ENCODE data around the gene PTPRT. TPM values are rescaled to one million over a fixed set of nuclear protein-coding genes. Genes with fewer than 3 reads are reported as not detected.

The PTPRT gene
- total RNA-seq, 2 donors from 2014 or later = not detected

GRCh38 chr20:42742926-42743325, 446.8 kb downstream of the PTPRT start:
- Histone ChIP-seq H3K27me3 (replicated peaks; ENCODE audit: insufficient read depth) (no peaks in the 10 kb centered on the region), H3K27ac (no peak overlapping the region), H3K4me1 (ENCODE audit: control insufficient read depth in 1 of 2, low read depth in 2 of 2) (no peaks in the 10 kb centered on the region), H3K4me3 (no peak overlapping the region), H3K9me3 (no peaks in the 10 kb centered on the region), H3K36me3 (no peaks in the 10 kb centered on the region)
- no peak for ATAC-seq (ENCODE audit: insufficient number of reproducible peaks, low FRiP score, low read depth)
- no peak for TF ChIP-seq CTCF (IDR thresholded peaks at IDR 0.05)
- no peak for DNase-seq (ENCODE audit: low spot score)

- H3K4me3 ChIP-seq = no peak overlapping the region
- no peaks in the 10 kb centered on the region for H3K9me3 ChIP-seq
- H3K27me3 ChIP-seq (replicated peaks; ENCODE audit: insufficient read depth) = no peaks in the 10 kb centered on the region
- H3K27ac ChIP-seq = no peak overlapping the region
- ATAC-seq (ENCODE audit: insufficient number of reproducible peaks, low FRiP score, low read depth) (no peak), DNase-seq (ENCODE audit: low spot score) (no peak)
- no peaks in the 10 kb centered on the region for H3K36me3 ChIP-seq
- no peaks in the 10 kb centered on the region for H3K4me1 ChIP-seq (ENCODE audit: control insufficient read depth in 1 of 2, low read depth in 2 of 2)
- no peak for TF ChIP-seq CTCF (IDR thresholded peaks at IDR 0.05)
These were observed 447.8 kb downstream of the PTPRT start for GRCh38 chr20:42741906-42742305.

- DNase-seq (ENCODE audit: low spot score) (no peak), ATAC-seq (ENCODE audit: insufficient number of reproducible peaks, low FRiP score, low read depth) (no peak)
- Histone ChIP-seq H3K4me3 (no peak overlapping the region), H3K27me3 (replicated peaks; ENCODE audit: insufficient read depth) (no peaks in the 10 kb centered on the region), H3K27ac (no peak overlapping the region), H3K36me3 (no peaks in the 10 kb centered on the region), H3K9me3 (no peaks in the 10 kb centered on the region), H3K4me1 (ENCODE audit: control insufficient read depth in 1 of 2, low read depth in 2 of 2) (no peaks in the 10 kb centered on the region)
- TF ChIP-seq CTCF (IDR thresholded peaks at IDR 0.05) = no peak
These were observed 449.4 kb downstream of the PTPRT start for GRCh38 chr20:42740226-42740870.

GRCh38 chr20:42739683-42740082, 450.0 kb downstream of the PTPRT start:
- TF ChIP-seq CTCF (IDR thresholded peaks at IDR 0.05) = no peak
- DNase-seq (ENCODE audit: low spot score) = no peak
- no peaks in the 10 kb centered on the region for H3K36me3 ChIP-seq
- no peak overlapping the region for H3K4me3 ChIP-seq
- no peak overlapping the region for H3K27ac ChIP-seq
- H3K27me3 ChIP-seq (replicated peaks; ENCODE audit: insufficient read depth) = no peaks in the 10 kb centered on the region
- no peaks in the 10 kb centered on the region for H3K4me1 ChIP-seq (ENCODE audit: control insufficient read depth in 1 of 2, low read depth in 2 of 2)
- no peaks in the 10 kb centered on the region for H3K9me3 ChIP-seq
- no peak for ATAC-seq (ENCODE audit: insufficient number of reproducible peaks, low FRiP score, low read depth)

GRCh38 chr20:42735539-42735938, 454.2 kb downstream of the PTPRT start:
- Histone ChIP-seq H3K36me3 (no peaks in the 10 kb centered on the region), H3K27ac (no peak overlapping the region)
- ATAC-seq (ENCODE audit: insufficient number of reproducible peaks, low FRiP score, low read depth) = no peak

More at GRCh38 chr20:42735539-42735938, 454.2 kb downstream of the PTPRT start:
- Histone ChIP-seq H3K4me1 (ENCODE audit: control insufficient read depth in 1 of 2, low read depth in 2 of 2) (no peaks in the 10 kb centered on the region), H3K27me3 (replicated peaks; ENCODE audit: insufficient read depth) (no peaks in the 10 kb centered on the region), H3K9me3 (no peaks in the 10 kb centered on the region), H3K4me3 (no peak overlapping the region)
- TF ChIP-seq CTCF (IDR thresholded peaks at IDR 0.05) = no peak
- DNase-seq (ENCODE audit: low spot score) = no peak
